Activated B cell treated with CpG ODN at 0.5 μM for 24 hours (primary cell): ENCODE measurements around the gene LGALS1. TPM values are rescaled to one million over a fixed set of nuclear protein-coding genes. Genes with fewer than 3 reads are reported as not detected.
A peak's percentile ranks its signal among the peaks of the same experiment; 100 is the strongest.

ENCODE experiments used
- ATAC-seq: fragments of 200-7000 bp; cut with Tn5 transposase; one replicate; pipeline ENCODE4 v1.10.0; 2021; ENCODE audit warnings: low read depth, mild to moderate bottlenecking, moderate library complexity
- CTCF ChIA-PET: fragments of 350-600 bp; sonication (Branson Sonifier 250); formaldehyde crosslinking; loops from one replicate; lab custom pipeline; 2021; ENCODE audit warnings: antibody characterized with exemption; lab: Charles Lee
- POLR2A ChIA-PET: fragments of 350-600 bp; sonication (Branson Sonifier 250); formaldehyde crosslinking; loops from one replicate; lab custom pipeline; 2021; ENCODE audit warnings: antibody characterized with exemption; lab: Charles Lee
- DNase-seq: peaks from one replicate; pipeline ENCODE4 v3.0.0; 2022
- H3K27ac Mint-ChIP-seq: one replicate; pipeline ENCODE4 v1.8.0; 2020; ENCODE audit warnings: mixed read lengths
- H3K27me3 Mint-ChIP-seq: one replicate; pipeline ENCODE4 v1.8.0; 2021; ENCODE audit warnings: mixed read lengths
- H3K36me3 Mint-ChIP-seq: one replicate; pipeline ENCODE4 v1.8.0; 2021; ENCODE audit warnings: low read depth, mixed read lengths
- H3K4me1 Mint-ChIP-seq: one replicate; pipeline ENCODE4 v1.8.0; 2021; ENCODE audit warnings: mixed read lengths
- H3K4me3 Mint-ChIP-seq: one replicate; pipeline ENCODE4 v1.8.0; 2020; ENCODE audit warnings: mild to moderate bottlenecking, mixed read lengths
- H3K9me3 Mint-ChIP-seq: one replicate; pipeline ENCODE4 v1.8.0; 2020; ENCODE audit warnings: mixed read lengths
- CTCF ChIP-seq: fragments of 200-600 bp; IDR thresholded peaks from one replicate; pipeline ENCODE4 v1.8.0; 2022; ENCODE audit warnings: antibody characterized with exemption, mild to moderate bottlenecking
- intact Hi-C: fragments of 100-400 bp; cut with micrococcal nuclease; formaldehyde crosslinking; loops from one replicate; pipeline ENCODE4 v1.15.1; 2024
- total RNA-seq: library from RNA; stranded (reverse); gene quantifications from 2 replicates; pipeline ENCODE4 v1.2.3, GENCODE V29; 2022

Gene LGALS1
- total RNA-seq, 1 donor from 2014 or later: 230 TPM

- Mint-ChIP-seq H3K36me3 (peaks cover 9% of the 10 kb centered on the region), H3K27me3 (no peaks in the 10 kb centered on the region), H3K9me3 (no peaks in the 10 kb centered on the region), H3K4me3 (no peak overlapping the region), H3K4me1 (peaks cover 39% of the 10 kb centered on the region), H3K27ac (no peak overlapping the region)
- ATAC-seq (no peak), DNase-seq (no peak)
- POLR2A ChIA-PET: interaction anchor here (0.6 to 3.4 kb wide), 12 partner anchors 18 to 80 kb away, joined by 3 to 25 read pairs (median 4); partner anchors contain the start of genes GGA1 and PDXP
- CTCF ChIA-PET: interaction anchor here (0.8 to 8.4 kb wide), 13 partner anchors 10 to 182 kb away, joined by 3 to 163 read pairs (median 11); partner anchors contain the start of genes GGA1, PDXP and SH3BP1
- no peak for TF ChIP-seq CTCF
- intact Hi-C loops: loop anchor here (1.0 kb wide), 4 partner anchors 20 to 73 kb away; partner anchors contain the start of gene GGA1
These were observed 5.6 kb downstream of the LGALS1 start for GRCh38 chr22:37681001-37681424.

DNA sequence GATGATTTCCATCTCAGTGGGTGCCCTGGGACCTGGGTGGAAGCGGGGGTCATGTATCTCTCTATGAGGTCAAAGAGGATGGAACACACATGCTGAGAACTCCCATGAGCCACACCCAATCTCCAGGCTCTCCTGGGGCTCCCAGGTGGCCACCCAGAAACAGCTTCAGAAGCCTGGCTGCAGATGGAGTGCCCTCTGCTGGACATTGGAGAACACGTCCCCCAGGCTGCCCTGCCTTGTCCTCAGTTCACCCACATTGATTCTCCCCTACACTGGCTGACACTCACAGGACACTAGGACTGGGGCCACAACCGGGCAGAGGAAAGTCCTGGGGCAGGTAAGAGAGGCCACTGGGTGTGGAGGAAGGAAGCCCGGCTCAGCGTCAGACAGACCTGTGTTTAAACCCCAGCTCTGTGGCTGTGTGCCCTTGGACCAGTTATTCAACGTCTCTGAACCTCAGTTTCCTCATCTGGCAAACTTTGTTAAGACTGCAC, 6.2 kb downstream of the LGALS1 start:
- ATAC-seq (peak; percentile 9), DNase-seq (peak; percentile 54)
- TF ChIP-seq CTCF: peak; percentile 73
- peaks cover 14% of the 10 kb centered on the region for H3K36me3 Mint-ChIP-seq
- peak overlapping the region; percentile 53 for H3K27ac Mint-ChIP-seq
- POLR2A ChIA-PET: interaction anchor here (0.6 to 3.4 kb wide), 13 partner anchors 19 to 81 kb away, joined by 3 to 25 read pairs (median 5); partner anchors contain the start of genes GGA1 and PDXP
- no peaks in the 10 kb centered on the region for H3K27me3 Mint-ChIP-seq
- no peaks in the 10 kb centered on the region for H3K9me3 Mint-ChIP-seq
- intact Hi-C loops: loop anchor here (1.0 kb wide), 4 partner anchors 20 to 73 kb away; partner anchors contain the start of gene GGA1
- peaks cover 36% of the 10 kb centered on the region for H3K4me1 Mint-ChIP-seq
- H3K4me3 Mint-ChIP-seq: no peak overlapping the region
- CTCF ChIA-PET: interaction anchor here (0.8 to 8.4 kb wide), 15 partner anchors 10 to 371 kb away, joined by 3 to 163 read pairs (median 10); partner anchors contain the start of genes GGA1, PDXP and SH3BP1

DNA sequence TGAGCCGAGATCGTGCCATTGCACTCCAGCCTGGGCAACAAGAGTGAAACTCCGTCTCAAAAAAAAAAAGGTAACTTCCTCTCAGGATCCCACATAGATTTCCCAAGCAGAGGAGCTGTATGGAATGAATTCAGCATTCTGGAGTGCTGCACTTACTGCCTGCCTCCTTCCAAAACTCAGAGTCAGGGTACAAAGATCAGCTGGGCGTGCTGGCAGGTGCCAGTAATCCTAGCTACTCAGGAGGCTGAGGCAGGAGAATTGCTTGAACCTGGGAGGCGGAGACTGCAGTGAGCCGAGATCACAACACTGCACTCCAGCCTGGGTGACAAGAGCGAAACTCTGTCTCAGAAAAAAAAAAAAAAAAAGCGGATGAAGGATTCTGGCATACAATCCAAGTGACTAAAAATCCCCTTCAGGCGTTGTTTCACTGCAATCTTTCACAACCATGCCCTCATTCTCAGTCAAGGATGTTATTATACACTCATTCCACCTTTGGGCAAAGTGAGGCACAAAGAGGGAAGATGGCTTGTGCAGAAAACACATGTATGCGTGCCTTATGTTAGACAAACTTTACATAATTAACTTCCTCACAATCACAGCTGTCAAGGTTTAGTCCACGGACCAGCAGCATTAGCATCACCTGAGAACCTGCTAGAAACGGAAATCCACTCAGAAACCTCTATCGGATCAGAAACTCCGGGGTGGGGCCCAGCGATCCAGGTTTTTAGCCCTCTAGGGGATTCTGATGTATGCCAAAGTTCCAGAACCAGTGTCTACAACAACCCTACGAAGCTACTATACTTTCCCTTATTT, 9.6 kb downstream of the LGALS1 start:
- DNase-seq (no peak), ATAC-seq (no peak)
- H3K36me3 Mint-ChIP-seq: peaks cover 28% of the 10 kb centered on the region
- peaks cover 37% of the 10 kb centered on the region for H3K4me1 Mint-ChIP-seq
- peak overlapping the region; percentile 41 for H3K27ac Mint-ChIP-seq
- no peaks in the 10 kb centered on the region for H3K9me3 Mint-ChIP-seq
- ChIA-PET CTCF (interaction anchor here (1.9 to 8.4 kb wide), 4 partner anchors 25 to 78 kb away, joined by 9 to 163 read pairs (median 60); partner anchors contain the start of genes PDXP and SH3BP1), POLR2A (interaction anchor here (0.7 to 3.2 kb wide), 7 partner anchors 9 to 77 kb away, joined by 4 to 38 read pairs (median 13); partner anchors contain the start of genes GGA1, LGALS1 and PDXP)
- H3K27me3 Mint-ChIP-seq: no peaks in the 10 kb centered on the region
- no peak for TF ChIP-seq CTCF
- peak overlapping the region; percentile 97 for H3K4me3 Mint-ChIP-seq
- intact Hi-C loops: loop anchor here (5.0 kb wide), 1 partner anchor 62 kb away; no protein-coding TSS in a partner anchor

- ChIA-PET POLR2A (interaction anchor here (0.8 to 3.2 kb wide), 15 partner anchors 10 to 164 kb away, joined by 3 to 38 read pairs (median 4); partner anchors contain the start of genes ANKRD54, GGA1, LGALS1 and PDXP), CTCF (interaction anchor here (1.0 to 8.4 kb wide), 6 partner anchors 10 to 79 kb away, joined by 3 to 163 read pairs (median 7); partner anchors contain the start of genes LGALS1, PDXP and SH3BP1)
- H3K4me3 Mint-ChIP-seq: peak within 1 kb of the TSS; percentile 97
- DNase-seq (peak; percentile 79), ATAC-seq (peak; percentile 87)
- H3K36me3 Mint-ChIP-seq: peaks cover 40% of the 10 kb centered on the region
- peaks cover 35% of the 10 kb centered on the region for H3K4me1 Mint-ChIP-seq
- TF ChIP-seq CTCF: no peak
- peak within 1 kb of the TSS; percentile 95 for H3K27ac Mint-ChIP-seq
- no peaks in the 10 kb centered on the region for H3K9me3 Mint-ChIP-seq
- H3K27me3 Mint-ChIP-seq: no peaks in the 10 kb centered on the region
- intact Hi-C loops: loop anchor here (1.0 to 5.0 kb wide), 6 partner anchors 9 to 78 kb away; partner anchors contain the start of genes GGA1 and PDXP
These were observed 10.9 kb downstream of the LGALS1 start, which contains the start of gene NOL12 for GRCh38 chr22:37686002-37686982. Gene NOL12 (plus strand): TSS chr22:37686343. CDS start chr22:37686393, 50 bp downstream.
